Measurements from ENCODE around the gene NSG2. TPM values are rescaled to one million over a fixed set of nuclear protein-coding genes. Genes with fewer than 3 reads are reported as not detected.

The NSG2 gene
- total RNA-seq, 1 experiment from 2014 or later: not detected

DNA sequence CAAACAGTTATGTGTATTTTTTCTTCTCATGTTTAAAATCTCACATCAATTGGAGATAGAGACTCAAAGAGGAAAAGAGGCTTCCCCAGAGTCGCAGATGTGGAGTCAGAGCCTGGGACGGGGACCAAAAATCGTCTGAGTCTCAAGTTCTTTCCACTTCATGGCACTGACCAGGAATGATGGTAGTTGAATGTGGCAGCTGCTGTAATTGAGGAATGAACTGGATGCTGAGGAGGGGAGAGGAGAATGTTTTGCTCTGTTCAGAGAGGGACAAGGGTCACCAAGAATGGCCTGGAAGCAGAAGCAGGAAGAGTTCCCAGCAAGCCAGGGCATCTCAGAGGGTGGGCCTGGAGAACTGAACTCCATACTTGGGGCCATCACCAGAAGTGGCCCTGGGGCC lies 103.9 kb downstream of the NSG2 start:
- no peak for DNase-seq (ENCODE audit: low read depth)

DNA sequence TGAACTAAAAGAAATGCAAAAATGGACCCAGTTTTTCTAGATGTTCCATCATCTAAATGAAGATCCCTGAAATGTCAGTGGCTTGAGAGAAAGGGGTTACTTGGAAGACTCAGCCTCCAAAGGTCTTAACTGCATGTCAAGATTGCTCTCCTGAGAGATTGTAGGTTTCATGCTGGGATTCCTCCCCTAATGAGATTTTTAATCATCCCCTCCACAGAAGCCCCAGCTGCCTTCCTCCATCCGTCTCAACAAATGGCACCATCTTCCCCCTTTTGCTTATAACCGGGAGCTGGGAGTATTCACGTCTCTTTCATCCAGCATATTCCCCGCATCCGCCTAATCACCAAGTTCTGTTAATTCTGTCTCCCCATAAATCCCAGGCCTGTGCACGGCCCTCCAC lies 104.5 kb downstream of the NSG2 start:
- no peak for DNase-seq (ENCODE audit: low read depth)

DNA sequence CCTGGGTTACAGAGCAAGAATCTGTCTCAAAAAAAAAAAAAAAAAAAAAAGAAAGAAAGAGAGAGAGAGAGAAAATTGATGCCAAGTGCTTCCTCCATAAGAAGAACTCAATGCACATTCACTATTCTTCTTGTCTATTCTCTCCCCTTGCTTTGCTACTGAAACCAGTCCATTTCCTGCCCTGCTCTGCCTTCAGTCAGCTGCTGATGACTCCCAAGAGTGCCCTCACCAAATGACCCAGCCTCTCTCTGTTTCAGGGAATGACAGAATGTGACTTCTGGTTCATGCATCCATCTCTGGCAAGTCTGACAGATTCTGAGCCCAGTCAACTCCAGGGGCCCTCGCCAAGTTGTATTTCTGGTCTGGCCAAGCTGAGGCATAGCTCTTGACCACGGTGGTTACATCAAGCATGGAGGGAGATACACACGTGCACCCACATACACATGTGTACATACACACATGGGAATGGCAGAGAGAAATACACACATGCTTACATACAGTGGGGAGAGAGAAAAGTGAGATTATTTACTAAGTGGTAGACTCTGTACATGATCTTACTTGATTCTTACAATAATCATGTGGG lies 106.2 kb downstream of the NSG2 start:
- DNase-seq (ENCODE audit: low read depth): no peak

DNA sequence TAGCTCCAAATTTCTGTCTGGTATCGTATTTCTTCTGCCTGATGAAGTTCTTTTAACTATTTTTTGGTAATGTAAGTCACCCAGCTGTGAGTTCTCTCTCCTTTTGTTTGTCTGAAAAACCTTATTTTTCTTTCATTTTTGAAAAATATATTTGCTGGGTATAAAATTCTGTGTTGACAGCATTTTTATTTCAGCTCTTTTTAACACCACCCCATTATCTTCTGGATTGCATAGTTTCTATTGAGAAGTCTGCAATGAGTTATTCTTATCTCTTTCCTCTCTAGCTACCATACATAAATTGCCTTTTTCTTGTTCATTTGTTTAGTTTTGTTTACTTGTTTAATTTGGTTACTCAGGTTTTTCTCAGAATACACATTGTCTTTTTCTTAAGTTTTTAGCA lies 109.1 kb downstream of the NSG2 start:
- DNase-seq (ENCODE audit: low read depth): no peak

DNA sequence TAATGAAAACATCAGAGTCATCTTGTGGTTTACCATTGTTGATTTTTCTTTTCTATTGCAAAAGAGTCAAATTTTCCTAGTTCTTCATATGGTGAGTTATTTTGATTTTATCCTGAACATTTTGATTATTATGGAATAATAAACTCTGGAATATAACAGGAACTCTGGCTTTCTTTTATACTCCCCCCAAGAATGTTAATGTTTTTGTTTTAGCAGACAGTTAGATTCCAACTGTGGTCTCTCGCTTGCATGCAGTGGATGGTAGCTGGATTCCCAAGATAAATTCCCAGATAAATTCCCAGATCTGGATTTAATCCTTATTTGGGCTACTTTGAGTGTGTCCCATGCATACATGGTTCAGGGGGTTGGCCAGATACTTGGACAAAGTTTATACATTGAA lies 109.8 kb downstream of the NSG2 start:
- no peak for DNase-seq (ENCODE audit: low read depth)

DNA sequence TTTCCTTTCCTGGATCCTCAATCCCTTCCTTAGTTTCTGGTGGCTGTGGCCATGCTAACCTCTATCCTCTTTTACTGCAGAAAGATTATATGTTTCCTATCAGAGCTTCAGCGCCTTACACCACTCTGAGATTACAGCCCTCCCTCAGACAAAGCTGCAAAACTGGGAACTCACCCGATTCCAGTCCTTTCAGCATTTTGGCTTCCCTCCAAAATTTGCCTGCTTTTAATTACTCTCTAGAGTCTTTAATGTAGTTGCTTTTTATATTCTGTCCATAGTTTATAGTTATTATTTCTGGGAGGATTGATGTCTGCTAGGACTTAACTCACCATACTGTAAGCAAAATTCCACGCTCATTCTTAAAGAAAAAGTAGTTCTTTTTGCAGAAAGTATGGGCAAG lies 110.2 kb downstream of the NSG2 start:
- no peak for DNase-seq (ENCODE audit: low read depth)

DNA sequence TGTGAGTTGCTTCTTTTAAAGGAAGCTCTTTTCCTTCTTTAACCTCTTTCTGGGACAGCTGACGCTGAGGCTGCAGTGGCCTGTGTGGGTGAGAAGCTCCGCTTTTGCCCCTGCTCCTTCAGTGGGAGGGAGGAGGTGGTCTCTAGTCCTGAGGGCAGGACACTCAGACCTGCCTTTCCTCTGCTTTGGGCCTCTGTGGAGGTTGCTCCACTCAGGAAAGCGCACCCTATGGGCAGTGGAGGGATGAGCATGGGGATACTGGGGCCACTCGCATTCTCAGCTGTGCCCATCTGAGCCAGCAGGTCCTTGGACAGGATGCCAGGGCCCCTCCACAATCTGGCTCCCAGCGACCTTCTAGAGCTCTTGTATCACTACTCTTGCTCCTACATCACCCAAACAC lies 111.5 kb downstream of the NSG2 start:
- no peak for DNase-seq (ENCODE audit: low read depth)

Other genes starting within 250 kb of the NSG2 start
- 11.1 and 12.8 TPM in 2 replicates for gene CPEB4, start 157.4 kb upstream of the NSG2 start, total RNA-seq (2014; rRNA removed; shearing (Covaris generic))
- gene C5orf47, start 56.5 kb upstream of the NSG2 start, total RNA-seq (2014; rRNA removed; shearing (Covaris generic)): not detected in 2 replicates